Measurements from ENCODE around the gene LIN7A. TPM values are rescaled to one million over a fixed set of nuclear protein-coding genes. Genes with fewer than 3 reads are reported as not detected.

LIN7A gene
- polyA plus RNA-seq: 1 to 10 TPM in 1 of 4 donors, under 1 TPM in 3; 0.27 to 9.0 (median 0.62) TPM
- long read RNA-seq, donor 1, full-length matches to known transcripts: 5 of 5 reads
- long read RNA-seq, donor 1, partial matches to known transcripts: 0 of 5 reads
- long read RNA-seq, donor 1, other reads (novel, unspliced or antisense): 0 of 5 reads
- long read RNA-seq, donor 2, full-length matches to known transcripts: 2 of 2 reads
- long read RNA-seq, donor 2, partial matches to known transcripts: 0 of 2 reads
- long read RNA-seq, donor 2, other reads (novel, unspliced or antisense): 0 of 2 reads
- long read RNA-seq, donor 3, full-length matches to known transcripts: 4 of 4 reads
- long read RNA-seq, donor 3, partial matches to known transcripts: 0 of 4 reads
- long read RNA-seq, donor 3, other reads (novel, unspliced or antisense): 0 of 4 reads
- long read RNA-seq, donor 4: 0 reads
- long read RNA-seq, donor 5, full-length matches to known transcripts: 1 of 1 reads
- long read RNA-seq, donor 5, partial matches to known transcripts: 0 of 1 reads
- long read RNA-seq, donor 5, other reads (novel, unspliced or antisense): 0 of 1 reads
- long read RNA-seq, donor 6, full-length matches to known transcripts: 3 of 3 reads
- long read RNA-seq, donor 6, partial matches to known transcripts: 0 of 3 reads
- long read RNA-seq, donor 6, other reads (novel, unspliced or antisense): 0 of 3 reads
- long read RNA-seq, donor 7: 0 reads
- long read RNA-seq, donor 8: 0 reads
- long read RNA-seq, donor 9, partial matches to known transcripts: 0 of 1 reads
- long read RNA-seq, donor 9, other reads (novel, unspliced or antisense): 0 of 1 reads
- long read RNA-seq, donor 10, full-length matches to known transcripts: 3 of 3 reads
- long read RNA-seq, donor 10, partial matches to known transcripts: 0 of 3 reads
- long read RNA-seq, donor 10, other reads (novel, unspliced or antisense): 0 of 3 reads

GRCh38 chr12:80937391-80938238, at the start of gene LIN7A:
Gene LIN7A (minus strand): TSS chr12:80937934. CDS start chr12:80937722, 212 bp downstream.
- WGBS, 3 donors: 3 to 9% (median 5%) methylated on average over 43 to 45 of the region's 47 CpGs
- peaks cover 0 to 12% (median 0%) of the 10 kb centered on the region in 3 donors for H3K27me3 ChIP-seq (ENCODE audit: control insufficient read depth in 3 of 3, insufficient read depth in 3 of 3, low read length in 3 of 3)

GRCh38 chr12:80986224-80986623, 48.5 kb upstream of the LIN7A start:
- no peak overlapping the region for H3K27ac ChIP-seq (ENCODE audit: low read depth in 1 of 3, low read length in 2 of 3)
- DNase-seq (no peak), FAIRE-seq (no peak)
- H3K36me3 ChIP-seq (ENCODE audit: control insufficient read depth in 3 of 3, insufficient read depth in 2 of 3, low read depth in 1 of 3, low read length in 3 of 3): no peaks in the 10 kb centered on the region
- no peaks in the 10 kb centered on the region for H3K27me3 ChIP-seq (ENCODE audit: control insufficient read depth in 3 of 3, insufficient read depth in 3 of 3, low read length in 3 of 3)
- no peaks in the 10 kb centered on the region for H3K4me1 ChIP-seq (ENCODE audit: control insufficient read depth in 3 of 3, insufficient read depth in 2 of 3, low read depth in 1 of 3, low read length in 2 of 3)
- WGBS, 3 donors: 60 to 64% (median 64%) methylated on average over 1 of the region's 1 CpG
- no peaks in the 10 kb centered on the region for H3K9me3 ChIP-seq (ENCODE audit: control insufficient read depth in 2 of 2, insufficient read depth in 1 of 2, low read depth in 1 of 2, low read length in 1 of 2)
- H3K4me3 ChIP-seq (ENCODE audit: low read depth in 1 of 3, low read length in 3 of 3): no peak overlapping the region

More at GRCh38 chr12:80937391-80938238, at the start of gene LIN7A:
- H3K4me3 ChIP-seq (ENCODE audit: low read depth in 1 of 3, low read length in 3 of 3): peak within 1 kb of the TSS; percentile 22 to 95 (median 41)
- peak within 1 kb of the TSS in 2 of 3 donors; percentile 54 to 93 for H3K27ac ChIP-seq (ENCODE audit: low read depth in 1 of 3, low read length in 2 of 3)
- FAIRE-seq (no peak), DNase-seq (no peak)
- peaks cover 0 to 14% (median 0%) of the 10 kb centered on the region in 3 donors for H3K4me1 ChIP-seq (ENCODE audit: control insufficient read depth in 3 of 3, insufficient read depth in 2 of 3, low read depth in 1 of 3, low read length in 2 of 3)
- no peaks in the 10 kb centered on the region for H3K9me3 ChIP-seq (ENCODE audit: control insufficient read depth in 2 of 2, insufficient read depth in 1 of 2, low read depth in 1 of 2, low read length in 1 of 2)
- H3K36me3 ChIP-seq (ENCODE audit: control insufficient read depth in 3 of 3, insufficient read depth in 2 of 3, low read depth in 1 of 3, low read length in 3 of 3): no peaks in the 10 kb centered on the region

GRCh38 chr12:80979816-80980215, 42.1 kb upstream of the LIN7A start:
- Histone ChIP-seq H3K9me3 (ENCODE audit: control insufficient read depth in 2 of 2, insufficient read depth in 1 of 2, low read depth in 1 of 2, low read length in 1 of 2) (no peaks in the 10 kb centered on the region), H3K27ac (ENCODE audit: low read depth in 1 of 3, low read length in 2 of 3) (no peak overlapping the region), H3K4me1 (ENCODE audit: control insufficient read depth in 3 of 3, insufficient read depth in 2 of 3, low read depth in 1 of 3, low read length in 2 of 3) (no peaks in the 10 kb centered on the region), H3K36me3 (ENCODE audit: control insufficient read depth in 3 of 3, insufficient read depth in 2 of 3, low read depth in 1 of 3, low read length in 3 of 3) (no peaks in the 10 kb centered on the region), H3K27me3 (ENCODE audit: control insufficient read depth in 3 of 3, insufficient read depth in 3 of 3, low read length in 3 of 3) (no peaks in the 10 kb centered on the region), H3K4me3 (ENCODE audit: low read depth in 1 of 3, low read length in 3 of 3) (no peak overlapping the region)
- WGBS, 3 donors: 49 to 81% (median 57%) methylated on average over 6 of the region's 6 CpGs
- no peak for DNase-seq
- FAIRE-seq: no peak

GRCh38 chr12:80979251-80979650, 41.5 kb upstream of the LIN7A start:
- no peaks in the 10 kb centered on the region for H3K4me1 ChIP-seq (ENCODE audit: control insufficient read depth in 3 of 3, insufficient read depth in 2 of 3, low read depth in 1 of 3, low read length in 2 of 3)
- no peaks in the 10 kb centered on the region for H3K27me3 ChIP-seq (ENCODE audit: control insufficient read depth in 3 of 3, insufficient read depth in 3 of 3, low read length in 3 of 3)
- H3K27ac ChIP-seq (ENCODE audit: low read depth in 1 of 3, low read length in 2 of 3): no peak overlapping the region
- H3K36me3 ChIP-seq (ENCODE audit: control insufficient read depth in 3 of 3, insufficient read depth in 2 of 3, low read depth in 1 of 3, low read length in 3 of 3): no peaks in the 10 kb centered on the region
- no peak for DNase-seq
- no peaks in the 10 kb centered on the region for H3K9me3 ChIP-seq (ENCODE audit: control insufficient read depth in 2 of 2, insufficient read depth in 1 of 2, low read depth in 1 of 2, low read length in 1 of 2)
- FAIRE-seq: no peak
- no peak overlapping the region for H3K4me3 ChIP-seq (ENCODE audit: low read depth in 1 of 3, low read length in 3 of 3)
- 59 to 63% (median 63%) methylated on average over 3 of the region's 3 CpGs for WGBS, 3 donors

DNA sequence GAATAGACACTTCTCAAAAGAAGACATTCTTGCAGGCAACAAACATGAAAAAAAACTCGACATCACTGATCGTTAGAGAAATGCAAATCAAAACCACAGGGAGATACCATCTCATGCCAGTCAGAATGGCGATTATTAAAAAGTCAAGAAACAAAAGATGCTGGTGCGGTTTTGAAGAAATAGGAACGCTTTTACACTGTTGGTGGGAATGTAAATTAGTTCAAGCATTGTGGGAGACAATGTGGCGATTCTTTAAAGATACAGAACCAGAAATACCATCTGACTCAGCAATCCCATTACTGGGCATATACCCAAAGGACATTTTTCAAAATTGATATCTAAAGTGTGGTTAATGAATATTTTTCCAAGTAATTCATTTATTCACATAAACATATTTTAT, 39.6 kb upstream of the LIN7A start:
- 61 to 74% (median 73%) methylated on average over 6 of the region's 6 CpGs for WGBS, 3 donors
- DNase-seq (no peak), FAIRE-seq (no peak)

GRCh38 chr12:80968326-80968725, 30.6 kb upstream of the LIN7A start:
- Histone ChIP-seq H3K27ac (ENCODE audit: low read depth in 1 of 3, low read length in 2 of 3) (no peak overlapping the region), H3K4me3 (ENCODE audit: low read depth in 1 of 3, low read length in 3 of 3) (no peak overlapping the region), H3K27me3 (ENCODE audit: control insufficient read depth in 3 of 3, insufficient read depth in 3 of 3, low read length in 3 of 3) (no peaks in the 10 kb centered on the region), H3K4me1 (ENCODE audit: control insufficient read depth in 3 of 3, insufficient read depth in 2 of 3, low read depth in 1 of 3, low read length in 2 of 3) (no peaks in the 10 kb centered on the region), H3K9me3 (ENCODE audit: control insufficient read depth in 2 of 2, insufficient read depth in 1 of 2, low read depth in 1 of 2, low read length in 1 of 2) (no peaks in the 10 kb centered on the region), H3K36me3 (ENCODE audit: control insufficient read depth in 3 of 3, insufficient read depth in 2 of 3, low read depth in 1 of 3, low read length in 3 of 3) (no peaks in the 10 kb centered on the region)
- FAIRE-seq (no peak), DNase-seq (no peak)

More for the DNA sequence above, 39.6 kb upstream of the LIN7A start:
- Histone ChIP-seq H3K4me3 (ENCODE audit: low read depth in 1 of 3, low read length in 3 of 3) (no peak overlapping the region), H3K36me3 (ENCODE audit: control insufficient read depth in 3 of 3, insufficient read depth in 2 of 3, low read depth in 1 of 3, low read length in 3 of 3) (no peaks in the 10 kb centered on the region), H3K27me3 (ENCODE audit: control insufficient read depth in 3 of 3, insufficient read depth in 3 of 3, low read length in 3 of 3) (no peaks in the 10 kb centered on the region), H3K27ac (ENCODE audit: low read depth in 1 of 3, low read length in 2 of 3) (no peak overlapping the region), H3K4me1 (ENCODE audit: control insufficient read depth in 3 of 3, insufficient read depth in 2 of 3, low read depth in 1 of 3, low read length in 2 of 3) (no peaks in the 10 kb centered on the region), H3K9me3 (ENCODE audit: control insufficient read depth in 2 of 2, insufficient read depth in 1 of 2, low read depth in 1 of 2, low read length in 1 of 2) (no peaks in the 10 kb centered on the region)

DNA sequence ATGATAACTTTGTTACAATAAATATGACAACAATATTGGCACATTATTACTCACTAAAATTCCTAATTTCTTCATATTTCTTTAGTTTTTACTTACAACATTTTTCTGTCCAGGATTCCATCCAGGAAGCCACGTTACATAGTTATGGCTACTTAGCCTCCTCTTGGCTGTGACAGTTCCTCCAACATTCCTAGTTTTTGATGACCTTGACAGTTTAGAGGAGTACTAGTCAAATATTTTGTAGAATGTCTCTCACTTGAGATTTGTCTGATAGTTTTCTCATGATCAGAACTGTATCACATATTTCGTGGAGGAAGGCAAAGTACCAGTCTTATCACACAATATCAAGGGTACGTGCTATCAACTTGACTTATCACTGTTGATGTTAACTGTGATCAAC, 29.8 kb upstream of the LIN7A start:
- Histone ChIP-seq H3K4me3 (ENCODE audit: low read depth in 1 of 3, low read length in 3 of 3) (no peak overlapping the region), H3K27ac (ENCODE audit: low read depth in 1 of 3, low read length in 2 of 3) (no peak overlapping the region), H3K27me3 (ENCODE audit: control insufficient read depth in 3 of 3, insufficient read depth in 3 of 3, low read length in 3 of 3) (no peaks in the 10 kb centered on the region), H3K9me3 (ENCODE audit: control insufficient read depth in 2 of 2, insufficient read depth in 1 of 2, low read depth in 1 of 2, low read length in 1 of 2) (no peaks in the 10 kb centered on the region), H3K4me1 (ENCODE audit: control insufficient read depth in 3 of 3, insufficient read depth in 2 of 3, low read depth in 1 of 3, low read length in 2 of 3) (no peaks in the 10 kb centered on the region), H3K36me3 (ENCODE audit: control insufficient read depth in 3 of 3, insufficient read depth in 2 of 3, low read depth in 1 of 3, low read length in 3 of 3) (no peaks in the 10 kb centered on the region)
- WGBS, 3 donors: 53 to 66% (median 55%) methylated on average over 3 of the region's 3 CpGs
- FAIRE-seq (no peak), DNase-seq (no peak)

GRCh38 chr12:80966001-80966400, 28.3 kb upstream of the LIN7A start:
- DNase-seq: no peak
- Histone ChIP-seq H3K4me3 (ENCODE audit: low read depth in 1 of 3, low read length in 3 of 3) (no peak overlapping the region), H3K27ac (ENCODE audit: low read depth in 1 of 3, low read length in 2 of 3) (no peak overlapping the region), H3K4me1 (ENCODE audit: control insufficient read depth in 3 of 3, insufficient read depth in 2 of 3, low read depth in 1 of 3, low read length in 2 of 3) (no peaks in the 10 kb centered on the region), H3K9me3 (ENCODE audit: control insufficient read depth in 2 of 2, insufficient read depth in 1 of 2, low read depth in 1 of 2, low read length in 1 of 2) (no peaks in the 10 kb centered on the region), H3K27me3 (ENCODE audit: control insufficient read depth in 3 of 3, insufficient read depth in 3 of 3, low read length in 3 of 3) (no peaks in the 10 kb centered on the region), H3K36me3 (ENCODE audit: control insufficient read depth in 3 of 3, insufficient read depth in 2 of 3, low read depth in 1 of 3, low read length in 3 of 3) (no peaks in the 10 kb centered on the region)
- 15 to 45% (median 28%) methylated on average over 1 of the region's 1 CpG for WGBS, 3 donors
- FAIRE-seq: no peak

All from small intestine (tissue), 16 donors.